Ovary (tissue), 9 donors: ENCODE data around the gene SLC25A29. TPM values are rescaled to one million over a fixed set of nuclear protein-coding genes. Genes with fewer than 3 reads are reported as not detected.

Source experiments
- DNase-seq, 5 donors: peaks; one replicate each; pipeline ENCODE4 v3.0.0-alpha.2; 2019 to 2020
- H3K27ac ChIP-seq, 2 donors: fragments of 200-600 bp; one replicate each; pipeline versions ENCODE4 v1.5.1 to v1.8.0; 2019 to 2022
- H3K27me3 ChIP-seq: fragments of 200-600 bp; one replicate; pipeline ENCODE4 v1.8.0; 2022
- H3K36me3 ChIP-seq: fragments of 200-600 bp; sonication (generic); one replicate; pipeline ENCODE4 v1.5.1; 2019
- H3K4me1 ChIP-seq: one replicate; pipeline ENCODE4 v1.8.1; 2013; ENCODE audit warnings: mild to moderate bottlenecking, moderate library complexity; ENCODE audit not compliant: insufficient read depth
- H3K4me3 ChIP-seq: fragments of 200-600 bp; sonication (generic); one replicate; pipeline ENCODE4 v1.5.1; 2017
- H3K9me3 ChIP-seq, 2 donors: fragments of 200-600 bp in 1 of 2; sonication (generic) in 1 of 2; one replicate each; pipeline versions ENCODE4 v1.5.1 to v1.8.1; 2013 to 2019; ENCODE audit warnings: mild to moderate bottlenecking in 1 of 2, moderate library complexity in 1 of 2
- CTCF ChIP-seq, 3 donors: fragments of 450-650 bp in 2 of 3; fragments of 200-600 bp in 1 of 3; IDR thresholded peaks; one replicate each; pipeline versions ENCODE4 v1.5.1 to v1.8.0; 2016 to 2022; ENCODE audit warnings: antibody characterized with exemption in 3 of 3, mild to moderate bottlenecking in 1 of 3
- EP300 ChIP-seq: sonication (generic); formaldehyde crosslinking; IDR thresholded peaks from one replicate; pipeline ENCODE4 v1.6.1; 2017; ENCODE audit warnings: antibody characterized with exemption
- POLR2A ChIP-seq: fragments of 450-650 bp; IDR thresholded peaks from one replicate; pipeline ENCODE4 v1.6.1; 2017; ENCODE audit warnings: antibody characterized with exemption, mild to moderate bottlenecking, moderate library complexity
- WGBS, 3 donors: extraction: QIAGEN DNeasy Blood & Tissue Kit in 1 of 3; methylation state at CpG; one replicate each; pipeline versions ENCODE4 v1.1.5 to v1.1.7; 2013 to 2017; 5-methylcytosine and 5-hydroxymethylcytosine counted together
- intact Hi-C, 4 donors: fragments of 100-400 bp; cut with DNase I; formaldehyde crosslinking; loops; one replicate each; pipeline versions ENCODE4 v1.11.0 to v1.15.1; 2022 to 2023
- polyA plus RNA-seq, 2 donors: library from polyadenylated mRNA; stranded (reverse); fragments of 200-250 nt in 1 of 2; fragments of 350-450 nt in 1 of 2; fragmentation: Illumina TruSeq in 1 of 2; extraction: RNeasy Lipid Tissue Mini Kit (QIAGEN cat#74804) in 1 of 2; gene quantifications; one replicate each; pipeline ENCODE4 v1.2.3, GENCODE V29; 2013 to 2014
- total RNA-seq, 7 donors: library from RNA; depleted of rRNA in 2 of 7; stranded (reverse); fragments of >200 nt in 2 of 7; fragmentation: NEBNext Ultra II Directional in 3 of 7; extraction: Animal tissue kit (Norgen Biotek cat#: 25700) in 3 of 7; gene quantifications; one replicate each; pipeline versions ENCODE4 v1.1.0 to v1.2.4, GENCODE V29; 2016 to 2023
- donor health status: DM: no; HTN: no; CAD: no; lungs with moderate emphysema.
- donor health status: DM: no; HTN: no; CAD: no.
- donor health status: Bipolar disorder and iron deficiency.
- donor health status: DM: yes; HTN: yes; CAD: no.
- donor health status: DM: no; HTN: no; CAD: no.
- donor health status: DM: yes; HTN: yes; CAD: no.

SLC25A29 gene
- total and polyA plus RNA-seq, 9 donors: 9.1 to 177 (median 69.9) TPM

- intact Hi-C loops: no loop called here
- H3K36me3 ChIP-seq: no peaks in the 10 kb centered on the region
- 69 to 74% (median 74%) methylated on average over 7 of the region's 7 CpGs for WGBS, 3 donors
- no peak for TF ChIP-seq EP300
- TF ChIP-seq CTCF (IDR thresholded peaks at IDR 0.05): no peak
- no peak for TF ChIP-seq POLR2A
- no peak overlapping the region for H3K4me3 ChIP-seq
- no peaks in the 10 kb centered on the region for H3K9me3 ChIP-seq
- no peak overlapping the region for H3K27ac ChIP-seq
- DNase-seq: no peak
- H3K27me3 ChIP-seq: no peaks in the 10 kb centered on the region
- H3K4me1 ChIP-seq: no peaks in the 10 kb centered on the region
Observed at GRCh38 chr14:100268591-100269207, 37.5 kb downstream of the SLC25A29 start.

DNA sequence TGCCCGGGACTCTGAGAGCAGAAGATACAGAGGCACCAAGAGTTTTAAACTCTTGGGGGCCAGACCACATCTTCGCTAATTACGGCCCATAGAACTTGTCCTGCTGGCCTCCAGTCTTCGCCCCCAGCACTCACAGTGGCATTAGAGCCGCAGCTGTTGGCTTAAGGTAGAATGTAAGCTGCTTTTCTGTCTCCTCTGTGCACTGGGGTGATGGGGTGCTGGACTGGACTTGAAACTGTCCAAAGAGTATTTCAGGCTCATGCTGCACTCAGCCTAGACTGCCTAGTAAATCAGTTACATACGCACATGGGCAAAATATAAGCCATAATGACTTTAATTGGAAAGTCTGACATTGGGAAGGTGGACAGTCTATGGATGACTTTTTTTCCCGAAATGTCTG is 38.3 kb downstream of the SLC25A29 start:
- H3K36me3 ChIP-seq: no peaks in the 10 kb centered on the region
- no peak for DNase-seq
- no peak for TF ChIP-seq EP300
- H3K9me3 ChIP-seq: no peaks in the 10 kb centered on the region
- no peak overlapping the region for H3K4me3 ChIP-seq
- H3K27me3 ChIP-seq: no peaks in the 10 kb centered on the region
- 94 to 96% (median 96%) methylated on average over 7 of the region's 7 CpGs for WGBS, 3 donors
- intact Hi-C loops: no loop called here
- no peaks in the 10 kb centered on the region for H3K4me1 ChIP-seq
- H3K27ac ChIP-seq: no peak overlapping the region

DNA sequence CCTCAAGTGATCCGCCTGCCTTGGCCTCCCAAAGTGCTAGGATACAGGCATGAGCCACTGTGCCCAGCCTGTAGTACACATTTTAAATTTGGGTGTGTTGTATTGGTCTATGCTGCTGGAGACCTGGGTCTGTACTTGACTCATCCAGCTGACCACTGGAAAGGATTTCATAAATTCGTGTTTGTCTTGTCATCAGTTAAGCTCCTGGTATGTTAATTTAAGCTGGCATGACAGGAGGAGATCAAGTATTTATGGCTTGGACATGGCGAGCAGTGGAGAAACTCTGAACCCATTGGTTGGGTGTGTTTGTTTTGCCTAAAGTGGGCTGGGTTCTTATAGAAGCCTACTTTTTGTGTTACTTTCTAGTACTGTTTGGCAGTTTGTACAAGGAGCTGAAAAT is 43.1 kb downstream of the SLC25A29 start:
- peaks cover 2% of the 10 kb centered on the region for H3K4me1 ChIP-seq

GRCh38 chr14:100262545-100262944 is 43.7 kb downstream of the SLC25A29 start:
- H3K27ac ChIP-seq: no peak overlapping the region

More for the DNA sequence above, 43.1 kb downstream of the SLC25A29 start:
- DNase-seq: no peak
- Histone ChIP-seq H3K36me3 (no peaks in the 10 kb centered on the region), H3K9me3 (no peaks in the 10 kb centered on the region), H3K27me3 (no peaks in the 10 kb centered on the region), H3K27ac (no peak overlapping the region), H3K4me3 (no peak overlapping the region)
- intact Hi-C loops: no loop called here
- TF ChIP-seq CTCF (IDR thresholded peaks at IDR 0.05) (no peak), POLR2A (no peak), EP300 (no peak)
- 69 to 76% (median 71%) methylated on average over 3 of the region's 3 CpGs for WGBS, 3 donors

More at GRCh38 chr14:100262545-100262944, 43.7 kb downstream of the SLC25A29 start:
- Histone ChIP-seq H3K4me1 (peaks cover 2% of the 10 kb centered on the region), H3K4me3 (no peak overlapping the region), H3K36me3 (no peaks in the 10 kb centered on the region), H3K9me3 (no peaks in the 10 kb centered on the region), H3K27me3 (no peaks in the 10 kb centered on the region)
- no peak for DNase-seq
- TF ChIP-seq POLR2A (no peak), EP300 (no peak), CTCF (IDR thresholded peaks at IDR 0.05) (no peak)
- intact Hi-C loops: no loop called here
- WGBS, 3 donors: 61% methylated on average over 5 of the region's 5 CpGs
